GM23338 (cell line): ENCODE results near the gene USP19. TPM values are rescaled to one million over a fixed set of nuclear protein-coding genes. Genes with fewer than 3 reads are reported as not detected.
A peak's percentile ranks its signal among the peaks of the same experiment; 100 is the strongest.

Experiments
- ATAC-seq: fragments of 200-7000 bp; cut with Tn5 transposase; 3 replicates; pipeline ENCODE4 v1.9.1; 2020
- DNase-seq: peaks from one replicate; pipeline ENCODE4 v3.0.0-alpha.2; 2015; ENCODE audit warnings: low spot score
- H2AFZ ChIP-seq: fragments of 200-600 bp; sonication (generic); 2 replicates; pipeline ENCODE4 v1.8.0; 2016; ENCODE audit warnings: antibody characterized with exemption, mild to moderate bottlenecking, moderate library complexity
- H3F3A ChIP-seq: fragments of 200-600 bp; sonication (generic); replicated peaks from 2 replicates; pipeline ENCODE4 v1.8.0; 2017; ENCODE audit warnings: antibody characterized with exemption, mixed run types, low read depth
- H3K27ac ChIP-seq: fragments of 200-600 bp; sonication (generic); 2 replicates; pipeline ENCODE4 v1.6.1; 2016; ENCODE audit warnings: low read depth
- H3K27me3 ChIP-seq: fragments of 200-600 bp; sonication (generic); 2 replicates; pipeline ENCODE4 v1.8.0; 2016; ENCODE audit warnings: mild to moderate bottlenecking, mixed run types, moderate library complexity; ENCODE audit not compliant: insufficient read depth
- H3K36me3 ChIP-seq: fragments of 200-600 bp; sonication (generic); 2 replicates; pipeline ENCODE4 v1.8.0; 2016; ENCODE audit warnings: mild to moderate bottlenecking; ENCODE audit not compliant: insufficient read depth
- H3K4me1 ChIP-seq: fragments of 200-600 bp; sonication (generic); 2 replicates; pipeline ENCODE4 v1.8.0; 2016; ENCODE audit warnings: mild to moderate bottlenecking, moderate library complexity; ENCODE audit not compliant: insufficient read depth
- H3K4me2 ChIP-seq: fragments of 200-600 bp; sonication (generic); 2 replicates; pipeline ENCODE4 v1.7.1; 2017; ENCODE audit warnings: mixed run types
- H3K4me3 ChIP-seq: fragments of 200-600 bp; sonication (generic); 2 replicates; pipeline ENCODE4 v1.6.1; 2016; ENCODE audit warnings: mixed run types
- H3K79me2 ChIP-seq: fragments of 200-600 bp; sonication (generic); replicated peaks from 2 replicates; pipeline ENCODE4 v1.8.0; 2017; ENCODE audit warnings: mild to moderate bottlenecking; ENCODE audit not compliant: insufficient read depth
- H3K9me2 ChIP-seq: fragments of 200-600 bp; sonication (generic); 2 replicates; pipeline ENCODE4 v1.8.0; 2017; ENCODE audit not compliant: insufficient read depth
- H4K20me1 ChIP-seq: fragments of 200-600 bp; sonication (generic); replicated peaks from 2 replicates; pipeline ENCODE4 v1.8.0; 2017; ENCODE audit warnings: mild to moderate bottlenecking; ENCODE audit not compliant: insufficient read depth
- H3K27ac Mint-ChIP-seq: 2 replicates; pipeline ENCODE4 v1.8.0; 2020; ENCODE audit warnings: inconsistent platforms, mild to moderate bottlenecking, moderate library complexity, mixed read lengths
- H3K27me3 Mint-ChIP-seq: 3 replicates; pipeline ENCODE4 v1.8.0; 2022; ENCODE audit warnings: low read depth, mild to moderate bottlenecking, moderate library complexity, mixed read lengths, inconsistent platforms; ENCODE audit not compliant: insufficient read depth, poor library complexity
- H3K36me3 Mint-ChIP-seq: 3 replicates; pipeline ENCODE4 v1.8.0; 2021; ENCODE audit warnings: low read depth, mild to moderate bottlenecking, inconsistent platforms, moderate library complexity, mixed read lengths
- H3K4me1 Mint-ChIP-seq: 3 replicates; pipeline ENCODE4 v1.8.0; 2020; ENCODE audit warnings: mild to moderate bottlenecking, inconsistent platforms, mixed read lengths
- H3K4me3 Mint-ChIP-seq: 3 replicates; pipeline ENCODE4 v1.8.0; 2021; ENCODE audit warnings: moderate library complexity, mild to moderate bottlenecking, inconsistent platforms, mixed read lengths
- H3K9me3 Mint-ChIP-seq: 3 replicates; pipeline ENCODE4 v1.8.0; 2020; ENCODE audit warnings: moderate library complexity, mild to moderate bottlenecking, inconsistent platforms, mixed read lengths
- CREB1 ChIP-seq: fragments of 250-450 bp; sonication (Bioruptor Pico); IDR thresholded peaks from 2 replicates; pipeline ENCODE4 v1.5.0; 2020; ENCODE audit warnings: low read depth, mild to moderate bottlenecking, moderate library complexity
- NANOG ChIP-seq: IDR thresholded peaks from 2 replicates; pipeline ENCODE4 v1.6.1; 2016; ENCODE audit warnings: antibody characterized with exemption, borderline replicate concordance
- POLR2AphosphoS5 ChIP-seq: IDR thresholded peaks from 2 replicates; pipeline ENCODE4 v1.6.1; 2016; ENCODE audit warnings: antibody characterized with exemption, low read depth
- STAT1 ChIP-seq: IDR thresholded peaks from one replicate; pipeline ENCODE4 v1.6.1; 2016; ENCODE audit warnings: antibody characterized with exemption; ENCODE audit not compliant: unreplicated experiment
- ZNF331 ChIP-seq: fragments of 250-450 bp; sonication (Bioruptor Pico); IDR thresholded peaks from 2 replicates; pipeline ENCODE4 v1.5.0; 2020; ENCODE audit warnings: low read depth, mild to moderate bottlenecking, moderate library complexity
- long read RNA-seq: library from polyadenylated mRNA; unstranded; transcript quantifications from one replicate; pipeline ENCODE4 v2.0.0, GENCODE V29; 2020; ENCODE audit not compliant: unreplicated experiment
- polyA plus RNA-seq: library from polyadenylated mRNA; unstranded; fragments of >200 nt; fragmentation: Nextera tagmentation; extraction: Ambion mirVana; gene quantifications from 2 replicates; pipeline ENCODE4 v1.2.1, GENCODE V29; 2016
- total RNA-seq: library from RNA; depleted of rRNA; stranded (reverse); fragments of >200 nt; shearing (Covaris generic); gene quantifications from 2 replicates; pipeline ENCODE4 v1.2.3, GENCODE V29; 2014; rRNA removed
- TF ChIP-seq, protein P1 (sequence below): IDR thresholded peaks from 2 replicates; pipeline ENCODE4 v1.6.1; 2016; ENCODE audit warnings: antibody characterized with exemption
- TF ChIP-seq, protein P2 (sequence below): IDR thresholded peaks from one replicate; pipeline ENCODE4 v1.6.1; 2018; ENCODE audit warnings: antibody characterized with exemption; ENCODE audit not compliant: unreplicated experiment

The USP19 gene, protein sequence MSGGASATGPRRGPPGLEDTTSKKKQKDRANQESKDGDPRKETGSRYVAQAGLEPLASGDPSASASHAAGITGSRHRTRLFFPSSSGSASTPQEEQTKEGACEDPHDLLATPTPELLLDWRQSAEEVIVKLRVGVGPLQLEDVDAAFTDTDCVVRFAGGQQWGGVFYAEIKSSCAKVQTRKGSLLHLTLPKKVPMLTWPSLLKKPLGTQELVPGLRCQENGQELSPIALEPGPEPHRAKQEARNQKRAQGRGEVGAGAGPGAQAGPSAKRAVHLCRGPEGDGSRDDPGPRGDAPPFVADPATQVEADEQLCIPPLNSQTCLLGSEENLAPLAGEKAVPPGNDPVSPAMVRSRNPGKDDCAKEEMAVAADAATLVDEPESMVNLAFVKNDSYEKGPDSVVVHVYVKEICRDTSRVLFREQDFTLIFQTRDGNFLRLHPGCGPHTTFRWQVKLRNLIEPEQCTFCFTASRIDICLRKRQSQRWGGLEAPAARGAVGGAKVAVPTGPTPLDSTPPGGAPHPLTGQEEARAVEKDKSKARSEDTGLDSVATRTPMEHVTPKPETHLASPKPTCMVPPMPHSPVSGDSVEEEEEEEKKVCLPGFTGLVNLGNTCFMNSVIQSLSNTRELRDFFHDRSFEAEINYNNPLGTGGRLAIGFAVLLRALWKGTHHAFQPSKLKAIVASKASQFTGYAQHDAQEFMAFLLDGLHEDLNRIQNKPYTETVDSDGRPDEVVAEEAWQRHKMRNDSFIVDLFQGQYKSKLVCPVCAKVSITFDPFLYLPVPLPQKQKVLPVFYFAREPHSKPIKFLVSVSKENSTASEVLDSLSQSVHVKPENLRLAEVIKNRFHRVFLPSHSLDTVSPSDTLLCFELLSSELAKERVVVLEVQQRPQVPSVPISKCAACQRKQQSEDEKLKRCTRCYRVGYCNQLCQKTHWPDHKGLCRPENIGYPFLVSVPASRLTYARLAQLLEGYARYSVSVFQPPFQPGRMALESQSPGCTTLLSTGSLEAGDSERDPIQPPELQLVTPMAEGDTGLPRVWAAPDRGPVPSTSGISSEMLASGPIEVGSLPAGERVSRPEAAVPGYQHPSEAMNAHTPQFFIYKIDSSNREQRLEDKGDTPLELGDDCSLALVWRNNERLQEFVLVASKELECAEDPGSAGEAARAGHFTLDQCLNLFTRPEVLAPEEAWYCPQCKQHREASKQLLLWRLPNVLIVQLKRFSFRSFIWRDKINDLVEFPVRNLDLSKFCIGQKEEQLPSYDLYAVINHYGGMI (N-terminal part only)
- 56.9 and 62.0 TPM in 2 replicates for total RNA-seq
- 13.2 and 14.0 TPM in 2 replicates for polyA plus RNA-seq
- long read RNA-seq, partial matches to known transcripts = 0 of 1 reads
- long read RNA-seq, other reads (novel, unspliced or antisense) = 1 of 1 reads

GRCh38 chr3:49120438-49121131, at the start of gene USP19:
USP19 (minus strand) TSS chr3:49120823; CDS start chr3:49119145, 1,678 bp downstream.
- Histone ChIP-seq H3K79me2 (peaks cover 10% of the 10 kb centered on the region), H3K4me3 (peak within 1 kb of the TSS; percentile 94), H4K20me1 (no peaks in the 10 kb centered on the region), H3K9me2 (no peaks in the 10 kb centered on the region), H3F3A (peaks cover 21% of the 10 kb centered on the region), H3K4me1 (peaks cover 4% of the 10 kb centered on the region; the same call in 1 of the 2 replicates), H3K27ac (peak within 1 kb of the TSS; percentile 98), H3K4me2 (peak within 1 kb of the TSS; percentile 96), H2AFZ (peak within 1 kb of the TSS; percentile 84; the same call in 1 of the 2 replicates), H3K36me3 (peaks cover 6% of the 10 kb centered on the region), H3K27me3 (no peaks in the 10 kb centered on the region)
- no peaks in the 10 kb centered on the region; the same call in 2 of the 3 replicates for H3K9me3 Mint-ChIP-seq
- H3K36me3 Mint-ChIP-seq = peaks cover 35% of the 10 kb centered on the region
- H3K27me3 Mint-ChIP-seq = peaks cover 7% of the 10 kb centered on the region
- ATAC-seq (peak; percentile 97), DNase-seq (peak; percentile 97)
- peak within 1 kb of the TSS; percentile 87 for H3K4me3 Mint-ChIP-seq
- TF ChIP-seq, protein P1, sequence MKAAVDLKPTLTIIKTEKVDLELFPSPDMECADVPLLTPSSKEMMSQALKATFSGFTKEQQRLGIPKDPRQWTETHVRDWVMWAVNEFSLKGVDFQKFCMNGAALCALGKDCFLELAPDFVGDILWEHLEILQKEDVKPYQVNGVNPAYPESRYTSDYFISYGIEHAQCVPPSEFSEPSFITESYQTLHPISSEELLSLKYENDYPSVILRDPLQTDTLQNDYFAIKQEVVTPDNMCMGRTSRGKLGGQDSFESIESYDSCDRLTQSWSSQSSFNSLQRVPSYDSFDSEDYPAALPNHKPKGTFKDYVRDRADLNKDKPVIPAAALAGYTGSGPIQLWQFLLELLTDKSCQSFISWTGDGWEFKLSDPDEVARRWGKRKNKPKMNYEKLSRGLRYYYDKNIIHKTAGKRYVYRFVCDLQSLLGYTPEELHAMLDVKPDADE = peak; percentile 64
- TF ChIP-seq CREB1 = peak; percentile 89
- TF ChIP-seq NANOG = no peak
- peak; percentile 80 for TF ChIP-seq POLR2AphosphoS5
- H3K4me1 Mint-ChIP-seq = peaks cover 4% of the 10 kb centered on the region; the same call in 2 of the 3 replicates
- H3K27ac Mint-ChIP-seq = peak within 1 kb of the TSS; percentile 83

- H3K27ac Mint-ChIP-seq = peak overlapping the region; percentile 88; the same call in 1 of the 2 replicates
- H3K9me3 Mint-ChIP-seq = no peaks in the 10 kb centered on the region
- H2AFZ ChIP-seq = peak overlapping the region; percentile 63
- peaks cover 14% of the 10 kb centered on the region for H3K4me1 ChIP-seq
- peaks cover 10% of the 10 kb centered on the region for H4K20me1 ChIP-seq
- no peaks in the 10 kb centered on the region for H3K27me3 ChIP-seq
- peak overlapping the region; percentile 97 for H3K4me3 ChIP-seq
- peaks cover 7% of the 10 kb centered on the region for H3K27me3 Mint-ChIP-seq
- H3K27ac ChIP-seq = no peak overlapping the region
- peaks cover 18% of the 10 kb centered on the region for H3K4me1 Mint-ChIP-seq
- H3K36me3 Mint-ChIP-seq = peaks cover 23% of the 10 kb centered on the region
- H3K4me2 ChIP-seq = peak overlapping the region; percentile 76
- peaks cover 18% of the 10 kb centered on the region for H3K79me2 ChIP-seq
- peak overlapping the region; percentile 86 for H3K4me3 Mint-ChIP-seq
- H3F3A ChIP-seq = no peaks in the 10 kb centered on the region
- no peak for DNase-seq
- H3K9me2 ChIP-seq = peaks cover 8% of the 10 kb centered on the region; the same call in 1 of the 2 replicates
- no peak for ATAC-seq
- H3K36me3 ChIP-seq = no peaks in the 10 kb centered on the region; the same call in 1 of the 2 replicates
- TF ChIP-seq POLR2AphosphoS5 (no peak), ZNF331 (CRISPR knock-in tag) (no peak), STAT1 (no peak)
- TF ChIP-seq, protein P2, sequence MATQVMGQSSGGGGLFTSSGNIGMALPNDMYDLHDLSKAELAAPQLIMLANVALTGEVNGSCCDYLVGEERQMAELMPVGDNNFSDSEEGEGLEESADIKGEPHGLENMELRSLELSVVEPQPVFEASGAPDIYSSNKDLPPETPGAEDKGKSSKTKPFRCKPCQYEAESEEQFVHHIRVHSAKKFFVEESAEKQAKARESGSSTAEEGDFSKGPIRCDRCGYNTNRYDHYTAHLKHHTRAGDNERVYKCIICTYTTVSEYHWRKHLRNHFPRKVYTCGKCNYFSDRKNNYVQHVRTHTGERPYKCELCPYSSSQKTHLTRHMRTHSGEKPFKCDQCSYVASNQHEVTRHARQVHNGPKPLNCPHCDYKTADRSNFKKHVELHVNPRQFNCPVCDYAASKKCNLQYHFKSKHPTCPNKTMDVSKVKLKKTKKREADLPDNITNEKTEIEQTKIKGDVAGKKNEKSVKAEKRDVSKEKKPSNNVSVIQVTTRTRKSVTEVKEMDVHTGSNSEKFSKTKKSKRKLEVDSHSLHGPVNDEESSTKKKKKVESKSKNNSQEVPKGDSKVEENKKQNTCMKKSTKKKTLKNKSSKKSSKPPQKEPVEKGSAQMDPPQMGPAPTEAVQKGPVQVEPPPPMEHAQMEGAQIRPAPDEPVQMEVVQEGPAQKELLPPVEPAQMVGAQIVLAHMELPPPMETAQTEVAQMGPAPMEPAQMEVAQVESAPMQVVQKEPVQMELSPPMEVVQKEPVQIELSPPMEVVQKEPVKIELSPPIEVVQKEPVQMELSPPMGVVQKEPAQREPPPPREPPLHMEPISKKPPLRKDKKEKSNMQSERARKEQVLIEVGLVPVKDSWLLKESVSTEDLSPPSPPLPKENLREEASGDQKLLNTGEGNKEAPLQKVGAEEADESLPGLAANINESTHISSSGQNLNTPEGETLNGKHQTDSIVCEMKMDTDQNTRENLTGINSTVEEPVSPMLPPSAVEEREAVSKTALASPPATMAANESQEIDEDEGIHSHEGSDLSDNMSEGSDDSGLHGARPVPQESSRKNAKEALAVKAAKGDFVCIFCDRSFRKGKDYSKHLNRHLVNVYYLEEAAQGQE = no peak
Measured at GRCh38 chr3:49166752-49167556, 46.3 kb upstream of the USP19 start.
